ENCODE measurements around the gene COIL. TPM values are rescaled to one million over a fixed set of nuclear protein-coding genes. Genes with fewer than 3 reads are reported as not detected.

The COIL gene
- total RNA-seq, 1 donor from 2014 or later: 16.7 TPM

MicroRNA genes within 50 kb of the gene (microRNA counts, 767-probe panel; counts per million panel counts)
- not detected for microRNA hsa-miR-3614-5p

Other genes starting within 250 kb of the COIL start
- 2.1 and 5.7 TPM in 2 replicates for gene C17orf67, start 127.1 kb downstream of the COIL start, total RNA-seq
- 2.7 and 3.1 TPM in 2 replicates for gene DGKE, start 126.9 kb downstream of the COIL start, total RNA-seq
- gene TRIM25, start 47.0 kb downstream of the COIL start, total RNA-seq: 12.5 and 19.9 TPM in 2 replicates
- gene SCPEP1, start 17.1 kb upstream of the COIL start, total RNA-seq: 59.6 and 71.6 TPM in 2 replicates
- gene AKAP1, start 124.2 kb upstream of the COIL start, total RNA-seq: 47.4 and 49.2 TPM in 2 replicates

Data from myocyte (in vitro differentiated cells).